Measurements from ENCODE around the gene RIPK4.
"Not testable (repeated sequence)": the region's sequence is repeated elsewhere in the genome, so short reads cannot be mapped to it uniquely, and the experiment has no call there.

RIPK4 gene

DNA sequence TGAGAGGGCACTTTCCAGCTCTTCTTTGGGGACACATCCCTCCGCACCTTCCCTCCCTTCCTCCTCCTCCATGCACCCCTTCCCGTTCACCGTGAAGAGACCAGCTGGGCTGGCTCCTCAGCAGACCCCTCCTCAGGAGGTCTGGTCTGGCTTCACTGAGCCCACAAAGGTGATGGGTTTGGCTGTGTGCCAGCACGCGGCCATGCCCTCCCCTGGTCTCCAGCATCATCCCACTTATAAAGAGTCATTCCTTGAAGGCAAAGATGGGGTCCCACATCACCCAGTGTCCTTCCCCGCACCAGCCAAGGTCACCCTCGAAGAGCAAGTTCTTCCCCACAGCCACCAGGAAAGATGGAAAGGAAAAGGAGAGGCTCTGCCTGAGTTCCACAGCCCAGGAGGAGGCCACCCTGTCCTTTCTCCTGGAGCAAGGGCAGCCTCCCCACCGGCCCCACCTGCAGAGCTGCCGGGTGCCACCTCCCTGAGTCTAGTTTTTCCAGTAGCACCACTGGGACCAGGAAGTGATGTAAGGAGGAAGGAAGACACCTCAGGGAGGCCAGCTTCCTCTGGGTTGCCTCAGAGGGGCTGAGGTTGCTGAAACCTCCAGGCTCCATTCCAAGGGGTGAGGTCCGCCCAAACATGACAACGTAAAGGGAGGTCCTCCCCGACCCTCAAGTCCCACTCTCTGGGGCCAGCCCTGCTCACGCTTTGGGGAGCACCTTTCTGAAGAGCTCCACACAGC lies 32.7 kb downstream of the RIPK4 start:
- DNase-seq: no peak

DNA sequence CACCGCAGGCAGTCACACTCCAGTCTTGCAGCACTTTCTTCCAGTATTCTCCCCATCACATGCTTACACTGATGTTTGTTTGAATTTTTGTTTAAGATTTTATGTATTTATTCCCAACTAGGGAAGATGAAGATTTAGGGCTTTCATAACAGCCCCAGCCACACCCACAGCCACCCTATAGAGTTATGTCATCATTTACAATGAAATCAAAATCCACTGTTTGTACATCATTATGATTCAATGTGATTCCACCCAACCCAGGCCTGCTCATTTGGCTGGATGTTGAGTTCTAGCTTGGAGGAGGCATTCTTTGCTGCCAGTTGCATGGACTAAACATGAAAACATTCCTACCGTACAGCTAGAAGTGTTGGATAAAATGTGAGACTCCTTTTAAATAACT lies 35.8 kb downstream of the RIPK4 start:
- no peak for DNase-seq

DNA sequence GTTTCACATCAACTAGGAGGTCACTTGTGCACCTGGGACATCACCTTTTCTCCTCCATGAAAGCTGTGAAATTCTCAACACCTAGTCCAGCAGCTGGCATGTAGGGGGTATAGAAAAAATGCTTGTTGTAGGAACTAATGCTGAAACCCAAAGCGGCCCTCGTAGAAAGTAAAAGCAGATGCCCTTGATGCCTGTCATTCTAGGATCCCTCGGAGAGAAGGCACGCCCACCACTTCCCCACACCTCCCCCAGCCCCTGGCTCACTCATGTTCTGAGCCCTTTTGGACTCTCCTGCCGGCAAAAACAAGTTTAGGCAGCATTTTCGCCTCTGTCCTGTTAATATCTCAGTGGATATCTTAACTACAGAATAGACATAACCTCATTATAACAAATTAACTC lies 36.5 kb downstream of the RIPK4 start:
- no peak for DNase-seq

DNA sequence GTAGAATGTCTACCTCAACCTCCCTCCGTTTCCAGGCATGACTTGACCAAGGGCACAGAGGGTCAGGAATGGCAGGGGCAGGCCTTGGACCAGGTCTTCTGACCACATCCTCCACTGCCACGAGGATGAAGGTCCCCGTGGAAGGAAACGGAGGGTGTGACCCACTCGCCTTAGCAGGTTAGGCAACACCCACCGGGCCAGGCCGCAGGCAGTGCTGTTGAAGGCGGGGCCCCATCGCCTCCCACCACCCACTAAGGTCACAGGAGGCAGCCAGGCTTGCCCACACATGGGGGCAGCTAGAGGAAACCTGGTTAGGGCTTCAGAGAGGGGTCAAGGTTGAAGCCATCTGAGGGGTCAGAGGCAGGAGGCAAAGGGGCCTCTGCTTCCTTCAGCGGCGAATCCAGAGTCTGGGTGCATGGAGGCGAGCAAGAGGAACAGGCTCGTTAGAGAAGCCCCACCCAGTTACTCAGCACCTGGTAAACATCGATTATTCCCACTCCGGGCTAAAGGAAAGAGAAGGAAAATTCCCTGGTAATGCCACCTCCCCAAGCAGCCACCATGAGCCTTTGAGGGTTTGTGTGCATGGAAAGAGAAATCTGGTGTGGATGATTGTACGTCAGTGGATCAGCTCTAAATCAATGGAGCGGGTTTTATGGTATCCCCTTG lies 37.0 kb downstream of the RIPK4 start:
- no peak for DNase-seq

DNA sequence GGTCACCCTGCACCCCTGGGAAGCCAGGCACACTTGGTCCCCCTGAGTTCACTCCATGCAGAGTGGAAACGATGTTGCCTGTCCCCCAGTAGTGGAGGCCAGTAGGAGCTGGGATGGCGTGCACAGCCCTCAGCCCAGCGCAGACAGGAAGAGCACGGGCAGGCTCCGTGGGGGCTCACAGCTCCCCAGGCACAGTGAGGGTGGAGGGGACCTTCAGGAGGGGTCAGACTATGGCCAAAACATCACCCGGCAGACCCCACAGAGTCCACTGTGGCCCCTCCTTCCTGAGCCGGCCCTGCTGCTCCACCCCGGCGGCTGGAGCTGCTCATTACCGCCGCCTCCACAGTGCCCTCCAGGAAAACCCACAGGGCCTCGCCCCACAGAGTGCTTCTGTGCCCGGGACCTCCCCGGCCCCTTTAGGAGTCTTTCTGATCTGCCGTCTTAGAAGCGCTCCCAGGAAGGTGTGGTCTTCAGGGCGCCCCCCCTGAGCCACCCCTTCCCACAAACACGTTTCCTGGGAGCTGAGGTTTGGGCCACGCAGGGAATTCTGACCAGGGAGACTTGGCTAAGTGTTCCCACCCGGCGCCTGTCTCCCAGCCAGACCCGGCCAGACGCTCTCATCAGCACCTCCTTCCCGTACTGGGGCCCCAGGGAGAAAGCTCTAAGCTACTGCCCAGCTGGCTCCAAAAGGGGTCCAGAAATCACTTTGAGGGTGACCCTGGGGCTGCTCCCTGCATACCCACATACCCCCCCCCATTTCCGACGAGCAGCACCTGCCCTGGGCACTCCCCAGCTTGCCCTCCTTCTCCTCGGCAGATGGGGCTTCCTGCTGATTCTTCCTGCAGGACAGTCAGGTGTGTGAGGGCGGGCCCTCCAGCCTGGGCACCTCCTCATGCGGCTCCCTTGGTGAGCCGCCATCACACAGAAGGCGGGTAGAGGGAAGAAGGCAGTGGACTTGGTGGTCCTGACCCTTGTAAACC lies 38.8 kb downstream of the RIPK4 start:
- DNase-seq: no peak

DNA sequence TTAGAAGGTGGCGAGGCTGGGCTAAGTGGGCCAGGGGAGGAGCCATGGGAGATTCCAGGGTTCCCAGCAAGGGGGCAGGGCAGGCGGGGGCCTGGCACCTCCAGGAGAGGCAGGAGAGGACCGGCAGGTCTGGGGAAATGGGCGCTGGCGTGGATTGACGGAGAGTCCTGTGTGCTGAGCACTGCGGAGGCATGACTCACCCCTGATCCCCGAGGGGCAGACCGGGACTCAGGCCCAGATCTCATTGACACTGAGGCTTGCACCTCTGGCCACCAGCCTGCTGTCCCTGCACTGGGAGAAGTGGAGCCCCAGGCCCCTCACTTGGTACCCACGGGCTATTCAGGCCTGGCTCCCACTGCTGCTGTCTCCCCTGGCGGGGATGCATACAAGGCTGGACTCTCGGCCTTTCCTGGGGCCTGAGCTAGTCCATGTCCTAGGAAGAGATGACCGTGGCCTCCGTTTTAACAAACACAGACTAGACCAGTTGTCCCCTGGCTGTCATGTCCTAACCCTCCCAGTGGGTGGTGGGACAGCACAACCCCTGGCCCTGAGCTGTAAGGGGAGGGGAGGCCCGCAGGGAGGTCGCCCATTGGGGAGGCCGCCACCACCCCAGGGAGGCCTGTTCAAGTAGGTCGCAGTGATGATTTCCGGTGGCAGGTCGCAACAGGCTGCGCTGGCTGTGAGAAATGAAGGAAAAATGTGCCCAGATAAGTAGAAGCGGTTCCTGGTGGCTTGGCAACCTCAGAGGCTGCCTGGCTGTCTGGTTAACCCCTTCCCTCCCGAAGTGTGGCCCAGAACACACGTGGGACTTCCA lies 39.7 kb downstream of the RIPK4 start:
- DNase-seq: no peak

DNA sequence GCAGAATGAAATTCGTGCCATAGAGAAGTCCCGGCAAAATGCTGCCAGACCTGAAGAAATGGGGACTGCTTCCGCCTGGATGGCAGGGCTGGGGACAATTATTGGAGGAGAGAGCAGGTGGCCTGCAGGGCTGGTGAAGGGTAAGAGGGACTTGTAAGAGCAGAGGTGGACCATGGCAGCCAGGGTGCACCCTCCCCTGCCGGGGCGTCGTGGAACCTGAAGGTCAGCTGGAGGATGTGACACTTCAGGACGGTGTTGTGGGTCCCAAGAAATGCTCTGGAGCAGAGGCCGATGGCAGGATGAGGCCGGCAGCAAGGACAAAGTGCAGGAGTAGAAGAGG lies 40.3 kb downstream of the RIPK4 start:
- DNase-seq: no peak

DNA sequence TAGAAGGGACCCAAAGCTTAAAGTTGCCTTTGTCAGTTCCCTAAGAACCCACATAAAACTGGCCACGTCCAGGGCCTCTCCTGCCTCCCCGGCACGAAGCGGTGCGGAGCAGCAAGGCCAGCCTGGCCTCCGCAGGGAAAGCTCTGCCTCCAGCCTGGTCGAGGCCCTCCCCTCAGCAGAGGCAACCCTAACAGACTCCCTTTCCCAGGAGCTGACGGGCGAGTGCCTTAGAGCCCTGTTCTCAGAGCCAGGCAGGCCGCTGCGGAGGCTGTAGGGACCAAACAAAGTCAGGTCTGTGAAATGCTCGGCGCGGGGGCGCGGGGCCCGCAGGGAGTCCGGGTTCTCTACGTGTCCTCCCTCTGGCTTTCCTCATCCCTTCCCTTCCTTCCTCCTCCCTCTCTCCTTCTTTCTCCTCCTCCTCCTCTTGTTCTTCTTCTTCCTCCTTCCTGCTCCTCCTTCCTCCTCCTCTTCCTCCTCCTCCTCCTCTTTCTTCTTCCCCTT lies 40.7 kb downstream of the RIPK4 start:
- DNase-seq: no peak

DNA sequence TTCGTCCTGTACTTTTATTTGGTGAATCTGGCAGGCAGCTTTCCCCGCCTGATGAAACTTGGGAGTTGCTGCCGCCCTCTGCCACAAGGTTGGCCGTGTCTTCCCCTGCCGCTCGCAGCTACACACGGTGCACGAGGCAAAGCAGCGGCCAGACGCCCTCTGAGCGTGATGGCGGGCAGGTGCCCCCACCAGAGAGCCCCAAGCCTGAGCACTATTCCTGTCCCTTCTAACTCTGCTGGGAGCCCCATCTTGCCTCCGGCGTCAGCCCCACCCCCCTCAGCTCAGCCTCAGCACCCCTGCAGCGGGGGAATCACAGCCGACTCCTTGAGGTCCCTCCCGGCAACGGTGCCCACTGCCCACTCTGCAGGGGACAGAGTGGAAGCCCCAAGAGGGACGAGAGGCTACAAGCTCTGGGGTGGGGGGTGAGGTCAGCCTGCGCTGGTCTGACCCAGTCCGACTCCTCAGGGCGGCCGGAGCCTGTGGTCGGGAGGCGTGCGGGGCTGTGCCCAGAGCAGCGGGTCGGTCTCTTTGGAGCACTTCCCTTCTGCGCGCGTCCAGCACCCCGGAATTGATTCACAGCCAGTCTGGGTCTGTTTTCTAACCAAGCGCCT lies 41.3 kb downstream of the RIPK4 start:
- DNase-seq: no peak

DNA sequence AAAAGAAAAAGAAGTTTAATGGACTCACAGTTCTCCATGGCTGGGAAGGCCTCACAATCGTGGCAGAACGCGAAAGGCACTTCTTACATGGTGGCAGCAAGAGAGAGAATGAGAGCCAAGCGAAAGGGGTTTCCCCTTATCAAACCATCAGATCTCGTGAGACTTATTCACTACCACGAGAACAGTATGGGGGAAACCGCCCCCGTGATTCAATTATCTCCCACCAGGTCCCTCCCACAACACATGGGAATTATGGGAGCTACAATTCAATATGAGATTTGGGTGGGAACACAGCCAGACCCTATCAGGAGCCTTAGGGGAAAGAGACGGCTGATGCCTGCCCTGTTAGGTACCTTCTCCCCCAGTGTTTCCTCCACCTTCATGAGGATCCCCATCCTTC lies 43.0 kb downstream of the RIPK4 start:
- DNase-seq: not testable (repeated sequence)

DNA sequence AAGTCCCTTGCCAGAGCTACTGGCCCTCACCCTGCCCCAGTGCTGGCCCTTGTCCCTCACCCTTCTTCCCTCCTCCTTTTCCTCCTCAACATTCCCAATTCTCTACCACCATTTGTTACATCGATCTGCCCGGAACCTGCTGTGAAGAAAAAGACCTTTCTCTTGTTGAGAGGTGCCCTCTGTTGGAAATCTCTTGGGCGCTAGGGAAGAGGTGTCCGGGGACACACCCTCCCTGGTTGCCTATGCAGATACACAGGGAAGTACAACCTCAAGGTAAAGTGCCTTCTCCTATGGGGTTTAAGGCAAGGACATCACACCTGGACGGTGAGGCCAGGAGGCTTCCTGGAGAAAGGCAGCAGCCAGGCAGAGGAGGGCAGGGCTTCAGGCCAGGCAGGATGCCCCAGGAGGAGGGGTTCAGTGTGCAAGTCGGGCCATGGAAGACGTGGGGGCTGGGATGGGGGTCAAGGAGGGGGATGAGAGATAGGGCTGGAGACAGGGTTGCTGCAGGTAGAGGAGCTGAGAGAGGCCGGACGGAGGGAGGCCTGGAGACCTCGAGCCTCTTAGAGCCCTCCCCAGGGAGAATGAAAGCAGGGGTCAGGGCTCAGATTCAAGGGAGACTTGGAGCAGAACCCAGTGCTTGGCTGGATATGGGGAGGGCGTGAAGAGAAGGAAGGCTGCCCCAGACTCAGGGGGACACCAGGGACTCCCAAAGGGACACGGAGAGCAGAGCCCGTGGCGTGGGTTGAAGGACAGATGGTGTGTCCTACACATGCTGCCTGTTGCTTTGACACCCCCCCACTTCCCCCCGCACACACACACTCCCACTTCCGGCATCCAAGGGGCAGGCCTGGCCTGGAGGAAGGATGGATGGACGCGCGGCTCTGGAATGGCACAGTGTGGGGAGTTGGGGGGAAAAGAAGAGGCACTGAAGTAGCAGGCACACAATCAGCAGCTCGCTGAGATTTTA lies 44.5 kb downstream of the RIPK4 start:
- DNase-seq: no peak

DNA sequence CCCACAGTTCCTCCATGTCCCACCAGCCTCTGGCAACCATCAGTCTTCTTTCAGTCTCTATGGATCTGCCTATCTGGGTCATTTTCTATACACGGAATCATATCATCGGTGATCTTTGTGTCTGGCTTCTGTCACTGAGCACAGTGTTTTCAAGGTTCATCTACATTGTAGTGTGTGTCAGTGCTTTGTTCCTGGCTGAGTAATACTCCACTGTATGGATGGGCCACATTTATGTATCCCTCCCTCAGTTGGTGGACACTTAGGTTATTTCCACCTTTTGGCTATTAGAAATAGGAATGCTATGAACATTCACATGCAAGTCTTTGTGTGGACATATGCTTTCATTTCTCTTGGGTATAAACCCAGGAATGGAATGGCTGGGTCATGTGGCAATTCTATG lies 46.6 kb downstream of the RIPK4 start:
- DNase-seq: no peak

DNA sequence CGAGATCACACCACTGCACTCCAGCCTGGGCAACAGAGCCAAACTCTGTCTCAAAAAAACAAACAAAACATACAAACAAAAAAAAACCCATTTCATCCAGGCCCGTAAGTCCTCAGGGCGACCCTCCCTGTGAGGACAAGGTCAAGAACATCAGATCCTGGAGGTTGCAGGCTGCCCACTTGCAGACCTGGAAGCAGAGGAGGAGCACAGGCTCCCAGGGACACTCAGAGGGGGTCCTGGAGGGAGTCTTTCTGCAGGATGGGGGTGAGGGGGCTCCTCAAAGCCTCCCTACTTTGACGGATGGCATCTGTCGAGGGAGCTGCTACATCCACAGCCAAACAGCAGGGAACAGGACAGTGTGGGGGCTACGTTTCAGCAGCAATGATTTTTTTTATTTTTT lies 47.2 kb downstream of the RIPK4 start:
- DNase-seq: no peak

DNA sequence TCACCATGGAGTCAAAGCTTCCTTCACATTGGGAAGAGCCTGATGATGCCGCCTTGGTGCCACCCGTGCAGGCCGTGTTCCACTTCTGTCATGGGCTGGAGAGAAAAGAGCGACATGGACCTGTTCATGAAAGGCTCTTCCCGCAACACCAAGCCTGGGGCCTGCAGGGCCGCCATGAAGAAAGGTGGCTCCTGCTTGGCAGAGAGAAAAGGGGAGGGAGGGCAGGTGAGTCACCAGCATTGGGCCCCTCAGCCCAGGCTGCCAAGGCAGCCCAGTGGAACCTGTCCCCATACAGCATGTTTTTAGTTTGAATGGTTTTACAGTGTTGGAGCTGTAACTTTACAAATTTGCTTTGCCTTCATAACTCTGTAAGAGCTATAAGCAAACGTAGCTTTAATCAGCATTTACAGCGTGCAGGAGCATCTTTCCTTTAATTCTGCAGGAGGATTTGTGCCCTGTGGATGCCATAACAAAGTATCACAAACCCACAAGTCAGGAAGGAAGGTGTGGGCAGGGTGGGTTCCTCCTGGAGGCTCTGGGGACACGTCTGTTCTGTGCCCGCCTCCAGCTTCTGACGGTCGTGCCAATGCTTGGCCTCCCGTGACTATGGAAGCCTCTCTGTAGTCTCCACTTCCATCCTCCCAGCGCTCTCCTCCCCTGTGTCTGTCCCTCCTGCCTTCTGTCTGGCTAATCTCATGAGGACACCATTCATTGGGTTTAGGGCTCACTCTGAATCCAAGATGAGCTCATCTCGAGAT lies 49.1 kb downstream of the RIPK4 start:
- no peak for DNase-seq

DNA sequence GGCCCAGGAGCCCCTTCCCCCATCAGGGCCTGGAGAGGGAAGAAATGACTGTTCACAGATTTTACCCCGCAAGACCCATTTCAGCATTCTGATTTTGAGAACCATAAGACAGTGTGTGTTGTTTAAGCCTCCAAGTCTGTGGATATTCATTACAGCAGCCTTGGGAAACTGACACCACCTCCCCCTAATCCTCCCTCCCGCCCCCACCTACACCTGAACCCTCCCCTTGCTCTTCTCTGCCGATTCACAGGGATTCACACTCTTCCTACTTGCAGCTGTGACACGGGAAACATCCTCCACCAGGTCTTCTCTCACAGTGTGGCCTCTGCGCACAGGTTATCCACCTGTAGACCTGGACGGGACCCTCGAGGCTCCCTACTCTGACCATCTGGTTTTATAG lies 50.1 kb downstream of the RIPK4 start:
- DNase-seq: no peak

DNA sequence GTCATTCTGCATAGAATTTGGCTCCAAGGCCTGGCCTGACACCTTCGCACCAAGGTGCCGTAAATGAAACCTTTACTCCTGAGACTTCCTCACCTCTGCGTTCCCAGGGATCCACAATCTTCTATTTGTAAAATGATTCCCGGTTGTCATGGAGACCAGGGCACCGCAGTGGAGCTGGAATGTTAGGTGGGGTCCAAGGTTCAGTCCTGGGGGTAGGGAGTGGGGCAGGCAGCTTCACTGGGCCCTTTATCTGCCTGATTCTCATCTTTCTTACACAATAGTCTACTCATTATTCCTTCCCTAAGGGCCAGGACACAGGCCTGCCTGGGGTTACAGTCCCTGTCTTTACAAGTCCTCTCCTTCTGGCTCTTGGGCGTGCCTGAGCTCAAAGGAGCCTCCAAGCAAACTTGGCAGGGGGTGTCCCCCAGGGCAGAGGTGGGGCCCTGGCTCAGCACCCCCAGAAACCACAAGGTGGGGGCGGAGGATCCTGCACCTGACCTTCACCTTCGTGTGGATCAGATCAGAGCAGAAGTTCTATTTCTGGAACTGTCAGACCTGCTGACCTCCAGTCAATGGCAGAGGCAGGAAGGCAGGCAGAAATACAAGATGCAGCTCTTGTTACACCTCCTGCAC lies 51.1 kb downstream of the RIPK4 start:
- DNase-seq: no peak

DNA sequence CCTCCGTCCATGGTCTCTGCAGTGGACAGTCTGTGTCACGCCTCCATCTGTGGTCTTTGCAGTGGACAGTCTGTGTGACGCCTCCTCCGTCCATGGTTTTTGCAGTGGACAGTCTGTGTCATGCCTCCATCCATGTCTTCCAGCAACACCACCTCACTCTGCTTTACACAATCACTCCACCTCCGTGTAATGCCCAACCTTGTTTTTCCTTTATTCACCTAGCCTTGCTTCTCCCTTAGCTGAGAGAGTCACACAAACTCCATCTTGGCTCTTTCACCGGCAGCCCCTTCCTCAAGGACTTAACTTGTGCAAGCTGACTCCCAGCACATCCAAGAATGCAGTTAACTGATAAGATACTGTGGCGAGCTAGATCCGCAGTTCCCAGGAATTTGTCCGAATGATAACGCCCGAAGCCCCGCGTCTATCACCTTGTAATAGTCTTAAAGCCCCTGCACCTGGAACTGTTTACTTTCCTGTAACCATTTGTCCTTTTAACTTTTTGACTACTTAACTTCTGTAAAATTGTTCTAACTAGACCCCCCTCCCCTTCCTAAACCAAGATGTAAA lies 52.5 kb downstream of the RIPK4 start:
- DNase-seq: not testable (repeated sequence)

DNA sequence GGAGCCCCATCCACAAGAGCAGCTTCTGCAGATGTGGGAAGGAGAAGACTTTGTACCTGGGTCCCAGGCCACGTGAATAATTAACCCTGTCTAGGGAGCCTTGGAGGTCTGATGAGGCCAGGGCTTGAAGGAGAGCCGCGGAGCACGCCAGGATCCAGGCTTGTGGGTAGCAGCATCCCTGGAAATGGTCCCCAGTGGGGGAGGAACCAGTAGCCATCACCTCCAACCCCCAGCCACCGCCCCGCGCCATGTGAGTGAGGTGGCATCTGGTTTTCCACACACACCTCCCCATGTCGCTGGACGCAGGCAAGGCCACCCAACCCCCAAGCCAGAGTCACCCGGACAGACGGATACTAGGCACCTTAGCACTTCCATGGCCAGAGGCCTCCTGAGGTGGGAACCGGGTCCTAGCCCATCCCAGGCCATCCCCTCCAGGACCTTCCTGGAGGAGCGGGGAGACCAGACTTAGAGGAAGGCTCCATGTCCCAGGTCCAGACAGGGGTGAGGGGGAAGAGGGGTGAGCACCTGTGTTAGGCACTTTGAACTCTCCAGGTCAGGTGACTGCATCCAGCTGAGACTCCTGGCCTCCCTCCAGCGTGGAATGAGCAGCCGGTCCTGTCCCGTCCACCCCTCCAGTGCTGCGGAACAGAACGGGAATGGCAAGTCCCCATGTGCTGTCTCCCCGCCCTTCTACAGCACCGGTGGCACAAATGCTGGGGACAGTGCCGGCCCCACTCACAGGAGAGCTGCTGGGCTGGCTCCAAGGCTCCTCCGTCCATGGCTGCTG lies 53.2 kb downstream of the RIPK4 start:
- DNase-seq: no peak
